ENCODE measurements around the gene MRTFB.
"Not testable (repeated sequence)": the region's sequence is repeated elsewhere in the genome, so short reads cannot be mapped to it uniquely, and the experiment has no call there.

The MRTFB gene

GRCh38 chr16:14109782-14110727 lies 38.9 kb downstream of the MRTFB start:
- no peak overlapping the region for H3K27ac Mint-ChIP-seq
- H3K4me1 Mint-ChIP-seq = peaks cover 5% of the 10 kb centered on the region
- H3K9me3 Mint-ChIP-seq = no peaks in the 10 kb centered on the region
- no peaks in the 10 kb centered on the region for H3K27me3 Mint-ChIP-seq
- no peaks in the 10 kb centered on the region for H3K36me3 Mint-ChIP-seq
- no peak for ATAC-seq
- H3K4me3 Mint-ChIP-seq = no peak overlapping the region

DNA sequence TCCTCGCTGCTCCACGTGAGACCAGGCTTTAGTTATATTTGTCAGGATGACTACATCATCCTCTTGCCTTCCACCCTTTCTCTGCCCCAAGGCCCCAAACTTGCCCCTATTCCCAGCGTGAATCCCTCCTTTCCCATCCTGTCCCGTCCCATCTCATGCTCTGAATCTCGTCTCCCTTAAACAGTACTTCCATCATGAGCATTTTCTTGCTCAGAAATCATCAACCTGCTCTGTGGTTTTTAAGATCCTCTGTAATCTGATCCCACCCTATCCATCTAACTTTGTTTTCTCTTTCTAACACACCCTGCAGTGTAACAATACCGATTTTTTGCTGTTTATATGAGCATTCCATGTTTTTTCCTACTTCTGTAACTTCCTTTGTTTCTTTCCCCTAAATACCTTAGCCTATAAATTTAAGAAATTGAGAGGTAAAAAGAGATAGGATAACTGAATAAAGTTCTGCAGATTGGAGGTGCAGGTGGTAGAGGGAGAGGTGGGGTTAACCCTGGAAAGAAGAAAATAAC lies 39.7 kb downstream of the MRTFB start:
- H3K36me3 Mint-ChIP-seq = peaks cover 1% of the 10 kb centered on the region
- H3K27ac Mint-ChIP-seq = no peak overlapping the region
- no peaks in the 10 kb centered on the region for H3K27me3 Mint-ChIP-seq
- no peaks in the 10 kb centered on the region for H3K9me3 Mint-ChIP-seq
- H3K4me3 Mint-ChIP-seq = no peak overlapping the region
- no peak for ATAC-seq
- H3K4me1 Mint-ChIP-seq = peaks cover 5% of the 10 kb centered on the region

DNA sequence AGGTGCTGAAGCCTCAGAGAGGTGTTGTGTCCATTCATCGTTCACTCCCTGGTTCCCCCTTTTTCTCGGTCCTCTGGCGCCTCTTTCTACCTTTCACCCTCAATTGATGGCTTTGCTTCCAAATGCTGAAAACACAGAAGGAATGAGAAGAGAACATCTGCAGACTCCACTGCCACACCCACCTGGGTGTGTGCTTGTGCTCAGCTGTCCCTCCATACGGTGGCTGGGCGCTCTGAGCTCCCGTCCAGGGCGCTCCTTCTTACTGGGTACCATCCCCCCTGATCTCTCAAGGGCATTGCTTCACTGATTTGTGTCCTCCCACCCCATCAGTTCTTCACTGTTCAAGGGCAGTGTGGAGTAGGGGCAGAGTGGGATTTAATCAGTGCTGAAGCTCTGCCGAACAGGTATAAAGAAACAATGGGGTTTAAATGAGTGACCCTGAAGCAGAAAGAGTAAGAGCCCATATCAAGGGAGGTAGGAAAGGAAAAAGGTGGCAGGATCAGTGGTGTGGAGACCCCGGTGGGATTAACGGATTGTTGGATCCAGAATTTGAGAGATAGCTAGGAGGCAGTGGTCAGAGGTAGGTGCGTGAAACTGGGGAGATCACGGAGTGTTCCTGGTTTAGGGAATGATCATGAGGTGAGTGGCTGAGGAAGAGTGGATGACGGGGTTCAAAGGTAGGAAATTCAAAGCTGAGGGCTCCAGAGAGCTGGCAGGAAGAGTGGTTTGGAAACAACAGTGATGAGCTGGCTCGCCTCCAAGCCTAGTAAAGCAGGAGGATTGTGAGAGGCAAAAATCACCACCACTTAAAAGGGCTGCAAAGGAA lies 40.8 kb downstream of the MRTFB start:
- Mint-ChIP-seq H3K4me1 (peaks cover 5% of the 10 kb centered on the region), H3K4me3 (no peak overlapping the region)

DNA sequence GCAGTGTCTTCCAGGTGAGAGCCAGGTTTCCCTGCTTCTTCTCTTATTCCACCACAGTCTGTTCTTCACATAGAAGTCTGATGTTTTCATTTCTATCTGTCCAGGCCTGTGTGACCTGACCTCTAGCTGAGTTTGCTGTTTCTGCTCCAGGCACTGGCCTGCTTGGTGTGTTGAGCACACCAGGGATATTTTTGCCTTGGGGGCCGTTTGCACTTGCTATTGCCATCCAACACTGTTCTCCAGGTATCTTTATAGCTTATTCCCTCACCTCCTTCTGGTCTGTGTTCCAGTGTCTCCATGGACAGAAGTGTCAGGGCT lies 41.4 kb downstream of the MRTFB start:
- Mint-ChIP-seq H3K4me3 (no peak overlapping the region), H3K27ac (no peak overlapping the region), H3K4me1 (peaks cover 5% of the 10 kb centered on the region), H3K36me3 (peaks cover 6% of the 10 kb centered on the region), H3K27me3 (no peaks in the 10 kb centered on the region), H3K9me3 (no peaks in the 10 kb centered on the region)
- no peak for ATAC-seq

More for the DNA sequence above, 40.8 kb downstream of the MRTFB start:
- no peaks in the 10 kb centered on the region for H3K9me3 Mint-ChIP-seq
- peaks cover 6% of the 10 kb centered on the region for H3K36me3 Mint-ChIP-seq
- ATAC-seq = no peak
- no peaks in the 10 kb centered on the region for H3K27me3 Mint-ChIP-seq
- no peak overlapping the region for H3K27ac Mint-ChIP-seq

GRCh38 chr16:14113344-14113743 lies 42.2 kb downstream of the MRTFB start:
- Mint-ChIP-seq H3K4me3 (no peak overlapping the region), H3K4me1 (peaks cover 5% of the 10 kb centered on the region), H3K27ac (no peak overlapping the region), H3K27me3 (no peaks in the 10 kb centered on the region), H3K36me3 (peaks cover 6% of the 10 kb centered on the region), H3K9me3 (no peaks in the 10 kb centered on the region)
- ATAC-seq = no peak

GRCh38 chr16:14117051-14117450 lies 45.9 kb downstream of the MRTFB start:
- no peaks in the 10 kb centered on the region for H3K27me3 Mint-ChIP-seq
- no peak overlapping the region for H3K27ac Mint-ChIP-seq
- ATAC-seq = no peak
- H3K4me3 Mint-ChIP-seq = no peak overlapping the region
- peaks cover 3% of the 10 kb centered on the region for H3K9me3 Mint-ChIP-seq
- H3K36me3 Mint-ChIP-seq = peaks cover 19% of the 10 kb centered on the region
- H3K4me1 Mint-ChIP-seq = peaks cover 17% of the 10 kb centered on the region

GRCh38 chr16:14119799-14120198 lies 48.7 kb downstream of the MRTFB start:
- Mint-ChIP-seq H3K27ac (peak overlapping the region; percentile 42), H3K27me3 (no peaks in the 10 kb centered on the region), H3K9me3 (peaks cover 3% of the 10 kb centered on the region), H3K4me3 (no peak overlapping the region), H3K36me3 (peaks cover 31% of the 10 kb centered on the region), H3K4me1 (peaks cover 37% of the 10 kb centered on the region)
- ATAC-seq = no peak

GRCh38 chr16:14120335-14120734 lies 49.2 kb downstream of the MRTFB start:
- Mint-ChIP-seq H3K27me3 (no peaks in the 10 kb centered on the region), H3K4me1 (peaks cover 41% of the 10 kb centered on the region), H3K4me3 (no peak overlapping the region), H3K27ac (peak overlapping the region; percentile 42), H3K9me3 (peaks cover 3% of the 10 kb centered on the region), H3K36me3 (peaks cover 31% of the 10 kb centered on the region)
- ATAC-seq = no peak

DNA sequence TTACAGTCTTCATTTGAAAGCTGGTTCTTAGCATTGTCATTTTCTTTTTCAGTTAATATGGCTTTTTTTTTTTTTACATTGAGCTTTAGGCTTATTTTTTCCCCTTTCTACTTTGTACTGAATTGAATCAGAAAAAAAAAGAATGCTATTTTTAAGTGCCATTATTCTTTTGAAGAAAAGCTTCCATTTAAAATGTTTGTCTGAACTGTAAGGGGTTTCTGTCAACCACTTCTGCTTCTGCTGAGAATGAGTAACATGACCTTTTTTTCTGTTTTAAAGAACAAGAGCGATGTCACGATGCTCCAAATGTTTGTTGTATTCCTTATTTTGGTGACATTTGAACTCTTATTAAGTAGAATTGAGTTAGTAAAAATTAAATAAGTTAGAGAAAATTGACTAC lies 50.0 kb downstream of the MRTFB start:
- peaks cover 3% of the 10 kb centered on the region for H3K9me3 Mint-ChIP-seq
- peaks cover 26% of the 10 kb centered on the region for H3K36me3 Mint-ChIP-seq
- no peaks in the 10 kb centered on the region for H3K27me3 Mint-ChIP-seq
- peak; percentile 75 for ATAC-seq
- H3K4me3 Mint-ChIP-seq = no peak overlapping the region
- H3K4me1 Mint-ChIP-seq = peaks cover 44% of the 10 kb centered on the region
- peak overlapping the region; percentile 42 for H3K27ac Mint-ChIP-seq

GRCh38 chr16:14121872-14122271 lies 50.8 kb downstream of the MRTFB start:
- peak overlapping the region; percentile 42 for H3K27ac Mint-ChIP-seq
- H3K4me1 Mint-ChIP-seq = peaks cover 44% of the 10 kb centered on the region
- peaks cover 25% of the 10 kb centered on the region for H3K36me3 Mint-ChIP-seq
- no peaks in the 10 kb centered on the region for H3K27me3 Mint-ChIP-seq
- no peak overlapping the region for H3K4me3 Mint-ChIP-seq
- peaks cover 3% of the 10 kb centered on the region for H3K9me3 Mint-ChIP-seq
- peak; percentile 16 for ATAC-seq

DNA sequence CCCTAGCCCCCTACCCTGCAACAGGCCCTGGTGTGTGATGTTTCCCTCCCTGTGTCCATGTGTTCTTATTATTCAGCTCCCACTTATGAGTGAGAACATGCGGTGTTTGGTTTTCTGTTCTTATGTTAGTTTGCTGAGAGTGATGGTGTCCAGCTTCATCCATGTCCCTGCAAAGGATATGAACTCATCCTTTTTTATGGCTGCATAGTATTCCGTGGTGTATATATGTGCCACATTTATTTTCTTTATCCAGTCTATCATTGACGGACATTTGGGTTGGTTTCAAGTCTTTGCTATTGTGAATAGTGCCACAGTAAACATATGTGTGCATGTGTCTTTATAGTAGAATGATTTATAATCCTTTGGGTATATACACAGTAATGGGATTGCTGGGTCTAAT lies 51.3 kb downstream of the MRTFB start:
- H3K4me1 Mint-ChIP-seq = peaks cover 44% of the 10 kb centered on the region
- H3K9me3 Mint-ChIP-seq, H3K4me3 Mint-ChIP-seq, H3K27me3 Mint-ChIP-seq, ATAC-seq: not testable (repeated sequence)
- peaks cover 25% of the 10 kb centered on the region for H3K36me3 Mint-ChIP-seq
- peak overlapping the region; percentile 42 for H3K27ac Mint-ChIP-seq

GRCh38 chr16:14125000-14125681 lies 54.0 kb downstream of the MRTFB start:
- no peak for ATAC-seq
- no peaks in the 10 kb centered on the region for H3K27me3 Mint-ChIP-seq
- H3K4me1 Mint-ChIP-seq = peaks cover 41% of the 10 kb centered on the region
- H3K27ac Mint-ChIP-seq = no peak overlapping the region
- H3K36me3 Mint-ChIP-seq = peaks cover 20% of the 10 kb centered on the region
- no peaks in the 10 kb centered on the region for H3K9me3 Mint-ChIP-seq
- H3K4me3 Mint-ChIP-seq = no peak overlapping the region

DNA sequence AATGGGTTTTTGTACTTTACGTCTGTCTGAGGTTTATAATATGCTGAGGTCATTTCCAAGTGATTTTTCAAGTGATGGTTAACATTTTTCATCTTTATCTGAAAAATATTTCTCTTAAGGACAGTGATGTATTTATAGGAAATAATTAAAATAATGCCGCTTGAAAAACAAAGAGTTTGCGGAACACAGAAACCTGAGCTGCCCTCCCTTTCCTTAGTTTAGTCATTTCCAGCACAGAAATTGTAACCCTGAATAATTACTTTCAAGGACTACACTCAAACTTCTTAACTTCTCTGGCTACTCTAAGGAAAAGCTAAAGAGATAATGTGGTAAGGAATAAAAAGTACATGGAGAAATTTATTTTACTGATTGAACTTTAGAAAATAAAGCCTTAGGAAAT lies 54.6 kb downstream of the MRTFB start:
- Mint-ChIP-seq H3K9me3 (no peaks in the 10 kb centered on the region), H3K4me1 (peaks cover 36% of the 10 kb centered on the region), H3K27me3 (no peaks in the 10 kb centered on the region), H3K4me3 (no peak overlapping the region), H3K27ac (no peak overlapping the region), H3K36me3 (peaks cover 25% of the 10 kb centered on the region)
- ATAC-seq = no peak

DNA sequence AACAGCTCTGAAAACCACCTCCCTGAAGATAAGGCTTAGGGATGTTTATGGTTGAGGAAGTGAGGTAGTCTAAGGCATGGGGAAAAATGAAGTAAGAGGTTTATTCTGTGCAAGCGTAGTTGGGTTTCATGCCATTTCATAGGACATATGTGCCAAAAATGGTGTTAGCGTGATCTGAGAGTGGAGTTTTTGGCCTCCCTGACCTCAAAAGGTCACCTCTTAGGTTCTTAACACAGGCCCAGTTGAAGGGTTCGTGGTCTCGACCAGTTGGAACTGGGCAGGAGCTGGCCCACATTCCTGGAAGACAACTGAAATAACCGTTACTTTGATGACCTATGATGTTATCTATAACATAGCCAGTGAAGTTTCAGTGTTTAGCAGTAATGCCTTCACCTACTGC lies 57.0 kb downstream of the MRTFB start:
- ATAC-seq = no peak
- H3K36me3 Mint-ChIP-seq = peaks cover 20% of the 10 kb centered on the region
- peaks cover 26% of the 10 kb centered on the region for H3K4me1 Mint-ChIP-seq
- no peaks in the 10 kb centered on the region for H3K27me3 Mint-ChIP-seq
- no peaks in the 10 kb centered on the region for H3K9me3 Mint-ChIP-seq
- H3K27ac Mint-ChIP-seq = no peak overlapping the region
- H3K4me3 Mint-ChIP-seq = no peak overlapping the region

DNA sequence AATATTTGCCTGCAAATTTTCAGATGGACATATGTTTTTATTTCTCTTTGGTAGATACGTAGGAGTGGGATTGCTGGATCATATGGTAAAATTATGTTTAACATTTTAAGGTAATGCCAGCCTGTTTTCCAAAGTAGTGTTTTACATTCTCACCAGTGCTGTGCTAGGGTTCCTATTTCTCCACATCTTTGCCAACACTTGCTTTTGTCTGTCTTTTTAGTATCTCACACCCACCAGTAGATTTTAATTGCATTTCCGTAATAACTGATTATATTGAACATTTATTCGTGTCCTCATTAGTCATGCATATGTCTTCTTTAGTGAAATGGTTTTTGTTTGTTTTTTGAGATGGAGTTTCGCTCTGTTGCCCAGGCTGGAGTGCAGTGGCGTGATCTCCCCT lies 58.4 kb downstream of the MRTFB start:
- Mint-ChIP-seq H3K27ac (no peak overlapping the region), H3K36me3 (peaks cover 18% of the 10 kb centered on the region), H3K4me1 (peaks cover 13% of the 10 kb centered on the region), H3K27me3 (no peaks in the 10 kb centered on the region), H3K9me3 (no peaks in the 10 kb centered on the region), H3K4me3 (no peak overlapping the region)
- ATAC-seq = no peak
